ENCODE data around the gene POLR2I. TPM values are rescaled to one million over a fixed set of nuclear protein-coding genes. Genes with fewer than 3 reads are reported as not detected.

The POLR2I gene
- total RNA-seq, 1 donor: 47.4 TPM

DNA sequence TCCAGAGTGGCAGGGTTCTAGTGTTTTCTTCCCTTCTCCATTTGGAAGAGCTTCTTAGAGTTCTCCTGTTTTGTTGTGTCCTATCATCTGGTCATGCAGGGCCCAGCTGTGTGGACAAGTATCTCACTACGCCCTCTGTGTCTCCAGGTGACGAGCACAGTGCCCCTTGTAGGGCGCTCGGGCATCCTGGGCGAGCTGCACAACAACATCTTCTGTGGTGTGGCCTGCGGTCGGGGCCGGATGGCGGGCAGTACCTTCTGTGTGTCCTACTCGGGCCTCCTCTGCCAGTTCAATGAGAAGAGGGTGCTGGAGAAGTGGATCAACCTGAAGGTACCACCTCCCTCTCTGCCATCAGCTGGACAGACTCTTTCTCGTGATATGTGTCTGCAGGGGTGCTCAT, 47.0 kb downstream of the POLR2I start:
- no peak for DNase-seq (ENCODE audit: low read depth in 2 of 3, low spot score in 2 of 3)

DNA sequence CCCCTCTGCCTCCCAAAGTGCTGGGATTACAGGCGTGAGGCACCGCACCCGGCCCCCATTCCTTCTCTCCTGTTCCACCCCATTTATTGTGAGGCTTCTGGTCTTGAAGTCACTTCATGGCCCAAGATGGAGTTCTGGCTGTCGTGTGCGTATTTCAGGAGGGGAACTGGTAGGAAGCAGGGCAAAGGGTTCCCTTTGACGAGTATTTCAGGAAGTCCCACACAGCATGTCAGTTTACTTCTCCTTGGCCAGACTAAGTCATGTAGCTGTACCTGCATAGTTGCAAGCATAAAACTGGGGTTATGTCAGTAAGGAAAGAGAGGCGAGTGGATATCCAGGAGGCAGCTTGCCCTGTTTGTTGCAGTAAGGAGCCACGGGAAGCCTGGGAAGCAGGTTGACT, 49.8 kb downstream of the POLR2I start:
- no peak for DNase-seq (ENCODE audit: low read depth in 2 of 3, low spot score in 2 of 3)

Other genes starting within 250 kb of the POLR2I start
- not detected for gene APLP1, start 246.3 kb downstream of the POLR2I start, total RNA-seq
- gene NFKBID, start 214.3 kb downstream of the POLR2I start, total RNA-seq: 50.1 TPM
- 63.3 TPM for gene HCST, start 212.3 kb downstream of the POLR2I start, total RNA-seq
- gene TYROBP, start 206.6 kb downstream of the POLR2I start, total RNA-seq: 25.0 TPM
- gene LRFN3, start 178.5 kb downstream of the POLR2I start, total RNA-seq: 2.4 TPM
- gene SDHAF1, start 119.7 kb downstream of the POLR2I start, total RNA-seq: 34.7 TPM
- under 0.01 TPM for gene SYNE4, start 106.1 kb downstream of the POLR2I start, total RNA-seq
- gene ALKBH6, start 100.7 kb downstream of the POLR2I start, total RNA-seq: 13.7 TPM
- gene CLIP3, start 82.0 kb downstream of the POLR2I start, total RNA-seq: 13.7 TPM
- 8.3 TPM for gene THAP8, start 60.6 kb downstream of the POLR2I start, total RNA-seq
- gene WDR62, start 60.0 kb downstream of the POLR2I start, total RNA-seq: 5.9 TPM
- not detected for gene OVOL3, start 3.7 kb downstream of the POLR2I start, total RNA-seq
- 198 TPM for gene TBCB, start 593 bp upstream of the POLR2I start, total RNA-seq
- 573 TPM for gene CAPNS1, start 25.2 kb upstream of the POLR2I start, total RNA-seq
- not detected for gene COX7A1, start 37.6 kb upstream of the POLR2I start, total RNA-seq
- 3.2 TPM for gene ZNF565, start 99.8 kb upstream of the POLR2I start, total RNA-seq
- gene ZNF146, start 100.2 kb upstream of the POLR2I start, total RNA-seq: 24.0 TPM

Measured in hematopoietic multipotent progenitor cell (in vitro differentiated cells).